HepG2 (cell line): ENCODE data around the gene DGCR8. TPM values are rescaled to one million over a fixed set of nuclear protein-coding genes. Genes with fewer than 3 reads are reported as not detected.

Experiments used
- ATAC-seq: fragments of 200-7000 bp; cut with Tn5 transposase; 3 replicates; pipeline ENCODE4 v1.9.1; 2020; ENCODE audit warnings: mild to moderate bottlenecking, moderate library complexity
- BruUV-seq: library from RNA; stranded (reverse); fragments of 400-500 nt; replicated peaks from 2 replicates; lab custom pipeline; 2021; lab: Mats Ljungman, UMichigan
- CTCF ChIA-PET: fragments of 300-600 bp; formaldehyde crosslinking; extraction: SDS; loops from one replicate; lab custom pipeline; 2021; ENCODE audit warnings: low total read pairs, inconsistent platforms, low intra/inter-chr PET ratio; lab: Yijun Ruan, JAX
- POLR2A ChIA-PET: fragments of 350-600 bp; sonication (Branson Sonifier 250); formaldehyde crosslinking; loops from one replicate; lab custom pipeline; 2020; ENCODE audit warnings: antibody characterized with exemption, inconsistent platforms; lab: Yijun Ruan, JAX
- DNase-seq: peaks from one replicate; pipeline ENCODE4 v3.0.0-alpha.2; 2015; ENCODE audit warnings: low spot score
- FAIRE-seq: peaks from 3 replicates; lab custom pipeline; 2011; peaks lifted over from hg19 to GRCh38; lab: Jason Lieb, UNC
- H2AFZ ChIP-seq: one replicate; pipeline ENCODE4 v1.6.1; 2011; ENCODE audit warnings: low read length, inconsistent platforms
- H3K27ac ChIP-seq: fragments of 300-600 bp; 3 replicates; pipeline ENCODE4 v1.8.0; 2011; ENCODE audit warnings: mixed run types, mild to moderate bottlenecking, mixed read lengths, low read length, inconsistent platforms; ENCODE audit not compliant: insufficient read depth; ENCODE audit errors: extremely low read length
- H3K27me3 ChIP-seq, 2 experiments: fragments of 200-600 bp in 1 of 2; 2 replicates in 1 of 2; 3 replicates in 1 of 2; pipeline versions ENCODE4 v1.6.0 to v1.8.0; 2011; ENCODE audit warnings: low read length in 2 of 2, mild to moderate bottlenecking in 2 of 2, moderate library complexity in 2 of 2, inconsistent platforms in 1 of 2; ENCODE audit not compliant: insufficient read depth in 2 of 2, control insufficient read depth in 1 of 2
- H3K36me3 ChIP-seq, 2 experiments: fragments of 200-600 bp in 1 of 2; replicated peaks in 1 of 2; 2 replicates in 1 of 2; 3 replicates in 1 of 2; pipeline versions ENCODE4 v1.5.1 to v1.8.0; 2011; ENCODE audit warnings: low read length in 2 of 2, inconsistent platforms in 1 of 2; ENCODE audit not compliant: insufficient read depth in 2 of 2, control insufficient read depth in 1 of 2
- H3K4me1 ChIP-seq: 2 replicates; pipeline ENCODE4 v1.5.1; 2012; ENCODE audit warnings: low read length, inconsistent platforms; ENCODE audit not compliant: insufficient read depth
- H3K4me2 ChIP-seq: 2 replicates; pipeline ENCODE4 v1.6.0; 2011; ENCODE audit warnings: low read depth, low read length, inconsistent platforms
- H3K4me3 ChIP-seq, 3 experiments: fragments of 200-600 bp in 1 of 3; sonication (generic), shearing (Covaris generic) in 1 of 3; replicated peaks in 1 of 3; 2 replicates each; pipeline ENCODE4 v1.5.1; 2011 to 2016; ENCODE audit warnings: low read length in 3 of 3, inconsistent platforms in 2 of 3, low read depth in 2 of 3, mild to moderate bottlenecking in 2 of 3, control low read depth in 1 of 3, mixed read lengths in 1 of 3; ENCODE audit not compliant: insufficient read depth in 1 of 3
- H3K79me2 ChIP-seq: one replicate; pipeline ENCODE4 v1.6.1; 2011; ENCODE audit warnings: low read length, inconsistent platforms; ENCODE audit not compliant: insufficient read depth
- H3K9ac ChIP-seq: 2 replicates; pipeline ENCODE4 v1.6.0; 2011; ENCODE audit warnings: mild to moderate bottlenecking, low read depth, low read length, inconsistent platforms; ENCODE audit not compliant: insufficient read depth
- H3K9me3 ChIP-seq: 2 replicates; pipeline ENCODE4 v1.5.1; 2012; ENCODE audit warnings: mild to moderate bottlenecking, low read length
- H4K20me1 ChIP-seq: 2 replicates; pipeline ENCODE4 v1.6.0; 2011; ENCODE audit warnings: inconsistent platforms, mild to moderate bottlenecking, low read length, moderate library complexity; ENCODE audit not compliant: insufficient read depth
- GTF2F1 ChIP-seq: fragments of 150-350 bp; IDR thresholded peaks from 2 replicates; pipeline ENCODE4 v1.6.1; 2014; ENCODE audit warnings: low read length
- JDP2 ChIP-seq: sonication (generic); formaldehyde crosslinking; IDR thresholded peaks from 2 replicates; pipeline ENCODE4 v1.8.1; 2022; ENCODE audit warnings: missing genetic modification reagents, borderline replicate concordance
- MAFK ChIP-seq, 2 experiments: IDR thresholded peaks in 1 of 2; conservative IDR thresholded peaks in 1 of 2; 2 replicates each; pipeline ENCODE4 v1.6.1; 2011; ENCODE audit warnings: improper control_type of control experiment in 2 of 2, low read length in 2 of 2
- MEIS1 ChIP-seq: sonication (generic); formaldehyde crosslinking; IDR thresholded peaks from 2 replicates; pipeline ENCODE4 v1.9.0; 2021; ENCODE audit warnings: mild to moderate bottlenecking, missing genetic modification reagents, moderate library complexity, borderline replicate concordance
- NFKB2 ChIP-seq: sonication (generic); formaldehyde crosslinking; IDR thresholded peaks from 2 replicates; pipeline ENCODE4 v1.4.0; 2020; ENCODE audit warnings: missing genetic modification reagents, borderline replicate concordance
- NR2F2 ChIP-seq: IDR thresholded peaks from 2 replicates; pipeline ENCODE4 v1.6.1; 2012; ENCODE audit warnings: low read depth, inconsistent platforms, borderline replicate concordance
- RBM39 ChIP-seq: fragments of 200-400 bp; formaldehyde crosslinking; IDR thresholded peaks from one replicate; pipeline ENCODE4 v1.6.1; 2018; ENCODE audit warnings: antibody characterized with exemption, mild to moderate bottlenecking, low read depth, low read length; ENCODE audit not compliant: poor library complexity, severe bottlenecking
- TCF7L2 ChIP-seq: IDR thresholded peaks from 2 replicates; pipeline ENCODE4 v1.6.1; 2011; ENCODE audit warnings: mild to moderate bottlenecking, low read depth, low read length, moderate library complexity
- ZNF274 ChIP-seq: sonication (generic); formaldehyde crosslinking; IDR thresholded peaks from 2 replicates; pipeline ENCODE4 v1.5.1; 2020; ENCODE audit warnings: mild to moderate bottlenecking, missing genetic modification reagents
- ZNF598 ChIP-seq: sonication (generic); formaldehyde crosslinking; IDR thresholded peaks from 2 replicates; pipeline ENCODE4 v1.5.1; 2020; ENCODE audit warnings: mild to moderate bottlenecking, missing genetic modification reagents, borderline replicate concordance
- ZSCAN12 ChIP-seq: sonication (generic); formaldehyde crosslinking; IDR thresholded peaks from 2 replicates; pipeline ENCODE4 v1.9.0; 2021; ENCODE audit warnings: mild to moderate bottlenecking, missing genetic modification reagents
- WGBS: methylation state at CpG from one replicate; pipeline ENCODE4 v1.1.6; 2017; ENCODE audit warnings: low lambda C conversion rate; 5-methylcytosine and 5-hydroxymethylcytosine counted together
- in situ Hi-C: cut with HindIII; loops from 2 replicates; pipeline ENCODE4 v1.10.0; 2017; ENCODE audit warnings: low pct_unique_long_range_greater_than_20kb; ENCODE audit not compliant: extremely low pct_ligation_motif_present
- intact Hi-C: fragments of 100-400 bp; cut with micrococcal nuclease; formaldehyde crosslinking; loops from one replicate; pipeline ENCODE4 v1.10.0; 2022; ENCODE audit not compliant: unreplicated experiment
- polyA plus RNA-seq, 8 experiments: library from polyadenylated mRNA; depleted of rRNA in 3 of 8; stranded (reverse) in 7 of 8; unstranded in 1 of 8; fragments of >200 nt; fragmentation: Illumina TruSeq in 4 of 8; extraction: Trizol in 4 of 8; gene quantifications; 2 replicates each; pipeline versions ENCODE4 v1.2.1 to v1.2.3, GENCODE V29; 2011 to 2016; ENCODE audit warnings: low read depth in 4 of 8, missing spikeins in 1 of 8, mixed read lengths in 1 of 8; ENCODE audit not compliant: insufficient read depth in 1 of 8
- total RNA-seq, 5 experiments: library from RNA; depleted of rRNA; stranded (reverse); fragments of >200 nt; fragmentation: Illumina TruSeq; extraction: Trizol; gene quantifications; 2 replicates each; pipeline ENCODE4 v1.2.3, GENCODE V29; 2016; ENCODE audit warnings: low read depth in 1 of 5
- TF ChIP-seq, protein P1 (sequence below): sonication (generic); formaldehyde crosslinking; IDR thresholded peaks from 2 replicates; pipeline ENCODE4 v1.4.0; 2020; ENCODE audit warnings: missing genetic modification reagents
- TF ChIP-seq, protein P2 (sequence below), 2 experiments: sonication (generic) in 1 of 2; formaldehyde crosslinking in 1 of 2; IDR thresholded peaks; 2 replicates each; pipeline versions ENCODE4 v1.4.0 to v1.6.1; 2018 to 2020; ENCODE audit warnings: missing genetic modification reagents in 2 of 2, borderline replicate concordance in 1 of 2, low read depth in 1 of 2, mild to moderate bottlenecking in 1 of 2, missing biosample characterization in 1 of 2
- TF ChIP-seq, protein P3 (sequence below): sonication (generic); formaldehyde crosslinking; IDR thresholded peaks from 2 replicates; pipeline ENCODE4 v1.4.0; 2020; ENCODE audit warnings: low read depth, mild to moderate bottlenecking, missing genetic modification reagents

DGCR8 gene
- total and polyA plus RNA-seq, 2 of the 13 experiments (the other 11 are each of a cell fraction or from before 2014, with no cell fraction given) = 10.2 to 23.2 TPM

DNA sequence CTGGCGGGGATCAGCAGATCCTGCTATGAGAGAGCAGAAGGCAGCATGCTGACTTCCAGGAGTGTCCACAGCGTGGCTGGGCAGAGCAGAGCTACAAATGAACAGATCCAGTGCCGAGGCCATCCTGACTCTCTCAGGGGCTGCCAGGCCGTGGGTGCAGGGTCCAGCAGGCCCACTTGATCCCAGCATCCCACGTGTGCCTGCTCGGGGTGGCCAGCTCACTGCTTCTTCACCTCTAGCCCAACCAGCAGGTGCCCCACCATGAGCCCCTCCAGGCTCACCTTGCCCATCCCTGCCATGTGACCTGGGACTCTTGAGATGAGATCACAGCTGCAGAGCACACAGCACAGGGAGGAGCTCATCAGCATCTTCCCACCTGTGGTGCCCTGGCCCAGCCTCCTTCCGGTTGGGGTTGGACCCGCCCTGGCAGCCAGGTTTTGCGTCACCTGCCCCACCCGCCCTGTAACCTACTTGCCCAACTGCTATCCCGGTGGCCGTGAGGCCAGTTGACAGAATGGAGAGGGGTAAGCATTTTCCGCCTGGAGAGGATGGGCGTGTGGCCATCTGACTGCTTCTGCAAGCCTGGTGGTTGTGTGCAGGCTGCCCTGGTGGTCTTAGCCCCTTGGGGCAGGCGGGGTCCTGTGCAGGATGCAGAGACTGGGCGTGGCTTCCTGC, 48.2 kb upstream of the DGCR8 start:
- Histone ChIP-seq H4K20me1 (no peaks in the 10 kb centered on the region), H3K36me3 (peaks cover 2 to 4% of the 10 kb centered on the region in 2 experiments; a peak in 2 of 5 replicates), H3K4me3 (no peak overlapping the region), H3K27me3 (no peaks in the 10 kb centered on the region), H3K4me1 (no peaks in the 10 kb centered on the region), H3K4me2 (no peak overlapping the region), H3K9ac (no peak overlapping the region), H3K9me3 (no peaks in the 10 kb centered on the region)
- CTCF ChIA-PET = no interaction called here
- 94% methylated on average over 8 of the region's 16 CpGs for WGBS
- no TSS peak for BruUV-seq
- TF ChIP-seq NR2F2 (no peak), MAFK (conservative IDR thresholded peaks at IDR 0.05 in 1 of 2, IDR thresholded peaks at IDR 0.05 in 1 of 2; ENCODE audit: low read length in 2 of 2) (no peak), ZNF274 (CRISPR knock-in tag) (no peak), ZNF598 (CRISPR knock-in tag) (no peak), JDP2 (CRISPR knock-in tag) (no peak), TCF7L2 (no peak), MEIS1 (CRISPR knock-in tag) (no peak), NFKB2 (no peak), ZSCAN12 (CRISPR knock-in tag) (no peak), RBM39 (no peak), GTF2F1 (no peak)
- TF ChIP-seq, protein P1, sequence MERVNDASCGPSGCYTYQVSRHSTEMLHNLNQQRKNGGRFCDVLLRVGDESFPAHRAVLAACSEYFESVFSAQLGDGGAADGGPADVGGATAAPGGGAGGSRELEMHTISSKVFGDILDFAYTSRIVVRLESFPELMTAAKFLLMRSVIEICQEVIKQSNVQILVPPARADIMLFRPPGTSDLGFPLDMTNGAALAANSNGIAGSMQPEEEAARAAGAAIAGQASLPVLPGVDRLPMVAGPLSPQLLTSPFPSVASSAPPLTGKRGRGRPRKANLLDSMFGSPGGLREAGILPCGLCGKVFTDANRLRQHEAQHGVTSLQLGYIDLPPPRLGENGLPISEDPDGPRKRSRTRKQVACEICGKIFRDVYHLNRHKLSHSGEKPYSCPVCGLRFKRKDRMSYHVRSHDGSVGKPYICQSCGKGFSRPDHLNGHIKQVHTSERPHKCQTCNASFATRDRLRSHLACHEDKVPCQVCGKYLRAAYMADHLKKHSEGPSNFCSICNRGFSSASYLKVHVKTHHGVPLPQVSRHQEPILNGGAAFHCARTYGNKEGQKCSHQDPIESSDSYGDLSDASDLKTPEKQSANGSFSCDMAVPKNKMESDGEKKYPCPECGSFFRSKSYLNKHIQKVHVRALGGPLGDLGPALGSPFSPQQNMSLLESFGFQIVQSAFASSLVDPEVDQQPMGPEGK (CRISPR knock-in tag) = no peak
- TF ChIP-seq, protein P2, sequence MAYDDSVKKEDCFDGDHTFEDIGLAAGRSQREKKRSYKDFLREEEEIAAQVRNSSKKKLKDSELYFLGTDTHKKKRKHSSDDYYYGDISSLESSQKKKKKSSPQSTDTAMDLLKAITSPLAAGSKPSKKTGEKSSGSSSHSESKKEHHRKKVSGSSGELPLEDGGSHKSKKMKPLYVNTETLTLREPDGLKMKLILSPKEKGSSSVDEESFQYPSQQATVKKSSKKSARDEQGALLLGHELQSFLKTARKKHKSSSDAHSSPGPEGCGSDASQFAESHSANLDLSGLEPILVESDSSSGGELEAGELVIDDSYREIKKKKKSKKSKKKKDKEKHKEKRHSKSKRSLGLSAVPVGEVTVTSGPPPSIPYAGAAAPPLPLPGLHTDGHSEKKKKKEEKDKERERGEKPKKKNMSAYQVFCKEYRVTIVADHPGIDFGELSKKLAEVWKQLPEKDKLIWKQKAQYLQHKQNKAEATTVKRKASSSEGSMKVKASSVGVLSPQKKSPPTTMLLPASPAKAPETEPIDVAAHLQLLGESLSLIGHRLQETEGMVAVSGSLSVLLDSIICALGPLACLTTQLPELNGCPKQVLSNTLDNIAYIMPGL (CRISPR knock-in tag; IDR thresholded peaks at IDR 0.05; ENCODE audit: borderline replicate concordance in 1 of 2, low read depth in 1 of 2) = no peak
- TF ChIP-seq, protein P3, sequence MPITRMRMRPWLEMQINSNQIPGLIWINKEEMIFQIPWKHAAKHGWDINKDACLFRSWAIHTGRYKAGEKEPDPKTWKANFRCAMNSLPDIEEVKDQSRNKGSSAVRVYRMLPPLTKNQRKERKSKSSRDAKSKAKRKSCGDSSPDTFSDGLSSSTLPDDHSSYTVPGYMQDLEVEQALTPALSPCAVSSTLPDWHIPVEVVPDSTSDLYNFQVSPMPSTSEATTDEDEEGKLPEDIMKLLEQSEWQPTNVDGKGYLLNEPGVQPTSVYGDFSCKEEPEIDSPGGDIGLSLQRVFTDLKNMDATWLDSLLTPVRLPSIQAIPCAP (CRISPR knock-in tag) = no peak
- TF ChIP-seq, all 625 proteins: peak for 0
- Histone ChIP-seq H3K27ac (no peak overlapping the region), H3K79me2 (no peaks in the 10 kb centered on the region), H2AFZ (no peak overlapping the region)
- in situ Hi-C loops = no loop called here
- DNase-seq = no peak
- ATAC-seq = no peak
- FAIRE-seq = no peak
- POLR2A ChIA-PET = no interaction called here
- intact Hi-C loops = no loop called here
